ENCODE data around the gene COPB1.

COPB1 gene

DNA sequence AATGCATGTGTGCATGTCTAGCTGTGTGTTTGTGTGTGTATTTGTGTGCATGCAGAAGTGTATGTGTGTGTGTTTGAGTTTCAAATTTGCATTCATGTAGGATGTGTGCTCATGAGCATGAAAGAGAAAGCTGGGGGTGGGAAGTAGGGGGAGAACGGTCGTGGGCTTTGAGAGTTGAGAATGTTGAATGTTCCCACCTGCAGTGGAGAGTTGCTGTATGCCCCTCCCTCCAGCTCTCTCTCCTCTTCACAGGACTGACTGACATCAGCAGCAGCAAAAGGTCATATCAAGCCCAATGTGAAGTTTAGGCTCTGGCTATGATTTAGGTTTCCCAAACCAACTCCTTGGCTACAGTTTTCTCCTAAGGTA, 76.8 kb downstream of the COPB1 start:
- ATAC-seq (no peak), DNase-seq (ENCODE audit: low spot score in 2 of 2) (no peak)
- H3K4me1 Mint-ChIP-seq = peaks cover 9% of the 10 kb centered on the region
- no peaks in the 10 kb centered on the region for H3K9me3 Mint-ChIP-seq
- no peak overlapping the region for H3K27ac Mint-ChIP-seq
- no peaks in the 10 kb centered on the region for H3K36me3 Mint-ChIP-seq
- no peak overlapping the region for H3K4me3 Mint-ChIP-seq

DNA sequence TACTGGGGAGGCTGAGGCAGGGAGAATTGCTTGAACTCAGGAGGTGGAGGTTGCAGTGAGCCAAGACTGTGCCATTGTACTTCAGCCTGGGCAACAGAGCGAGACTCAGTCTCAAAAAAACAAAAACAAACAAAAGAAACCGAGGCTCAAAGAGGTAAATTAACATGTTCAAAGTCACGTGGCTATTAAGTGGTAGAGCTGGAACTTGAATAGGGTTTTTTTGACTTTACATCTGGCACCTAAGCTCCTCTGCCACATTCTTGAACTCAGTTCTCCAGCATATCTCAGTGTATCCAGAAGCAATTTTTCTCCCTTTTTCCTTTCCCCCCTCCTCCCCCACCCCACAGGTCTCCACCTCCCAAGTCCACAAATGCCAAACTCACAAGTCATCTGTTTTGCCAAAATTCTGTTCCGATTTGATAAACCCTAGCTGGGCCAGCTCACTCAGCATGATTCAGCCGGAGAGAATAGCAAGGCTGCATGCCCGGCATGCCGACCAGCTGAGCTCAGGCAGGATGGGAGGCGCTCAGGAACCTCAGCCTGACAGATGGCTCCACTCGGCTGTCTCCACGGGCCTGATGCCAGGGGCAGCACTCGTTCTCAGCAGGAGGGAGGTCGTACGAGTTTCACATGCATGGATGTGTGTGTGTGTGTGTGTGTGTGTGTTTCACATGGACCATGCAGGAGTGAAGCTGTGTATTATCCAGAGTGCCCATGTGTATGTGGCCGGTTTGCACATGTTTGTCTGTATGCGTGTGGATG, 77.4 kb downstream of the COPB1 start:
- H3K27ac Mint-ChIP-seq = no peak overlapping the region
- ATAC-seq (no peak), DNase-seq (ENCODE audit: low spot score in 2 of 2) (no peak)
- no peak overlapping the region for H3K4me3 Mint-ChIP-seq
- H3K36me3 Mint-ChIP-seq = no peaks in the 10 kb centered on the region
- H3K9me3 Mint-ChIP-seq = no peaks in the 10 kb centered on the region
- peaks cover 15% of the 10 kb centered on the region for H3K4me1 Mint-ChIP-seq

DNA sequence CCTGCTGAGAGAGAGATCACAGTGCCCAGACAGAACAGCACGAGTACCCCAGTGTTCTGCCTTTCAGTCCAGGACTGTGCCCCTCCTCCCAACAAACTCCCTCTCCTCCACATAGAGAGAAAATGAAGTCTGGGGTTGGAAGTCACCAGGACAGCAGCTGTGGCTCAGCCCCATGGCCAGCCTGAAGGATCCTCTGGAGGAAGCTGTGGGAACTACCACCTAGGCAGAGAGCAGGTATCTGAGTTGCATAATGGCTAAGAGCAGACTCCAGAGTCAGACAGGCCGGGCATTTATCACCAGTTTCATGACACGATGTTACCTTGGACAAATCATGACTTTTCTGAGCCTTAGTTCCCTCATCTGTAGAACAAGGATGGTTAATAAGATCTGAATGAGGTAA, 79.4 kb downstream of the COPB1 start:
- peaks cover 28% of the 10 kb centered on the region for H3K4me1 Mint-ChIP-seq
- H3K9me3 Mint-ChIP-seq = no peaks in the 10 kb centered on the region
- H3K36me3 Mint-ChIP-seq = peaks cover 2% of the 10 kb centered on the region
- H3K27ac Mint-ChIP-seq = no peak overlapping the region
- ATAC-seq (no peak), DNase-seq (ENCODE audit: low spot score in 2 of 2) (no peak)
- no peak overlapping the region for H3K4me3 Mint-ChIP-seq

DNA sequence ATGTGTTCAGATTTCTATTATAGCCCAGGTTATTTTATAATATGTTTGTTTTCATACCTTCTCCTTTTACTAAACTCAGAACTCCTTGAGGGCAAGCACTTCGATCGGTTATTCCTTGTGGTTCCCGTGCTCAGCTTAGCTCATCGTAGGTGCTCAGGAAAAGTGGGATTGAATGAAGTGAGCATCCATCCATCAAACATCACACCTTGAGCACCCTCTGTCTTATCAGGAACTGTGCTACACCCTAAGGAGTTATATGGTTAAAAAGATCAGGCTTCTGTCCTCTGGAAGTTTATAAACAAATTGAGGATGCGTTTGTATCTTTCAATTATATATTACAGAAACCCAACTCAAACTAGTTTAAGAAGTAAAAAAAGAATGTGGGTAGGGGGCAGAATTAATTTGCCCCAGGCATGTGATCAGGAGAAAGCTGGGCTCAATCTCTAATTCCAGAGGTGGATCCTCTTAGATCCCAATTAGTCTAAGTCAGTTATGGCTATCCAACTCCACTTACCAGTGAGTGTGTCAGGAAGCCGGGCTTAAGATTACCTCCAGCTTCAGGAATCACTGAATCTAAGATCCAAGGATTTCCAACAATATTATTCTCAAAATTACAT, 80.7 kb downstream of the COPB1 start:
- Mint-ChIP-seq H3K36me3 (peaks cover 6% of the 10 kb centered on the region), H3K4me1 (peaks cover 42% of the 10 kb centered on the region), H3K27ac (no peak overlapping the region), H3K4me3 (no peak overlapping the region), H3K9me3 (no peaks in the 10 kb centered on the region)
- no peak for DNase-seq (ENCODE audit: low spot score in 2 of 2)
- ATAC-seq = no peak

DNA sequence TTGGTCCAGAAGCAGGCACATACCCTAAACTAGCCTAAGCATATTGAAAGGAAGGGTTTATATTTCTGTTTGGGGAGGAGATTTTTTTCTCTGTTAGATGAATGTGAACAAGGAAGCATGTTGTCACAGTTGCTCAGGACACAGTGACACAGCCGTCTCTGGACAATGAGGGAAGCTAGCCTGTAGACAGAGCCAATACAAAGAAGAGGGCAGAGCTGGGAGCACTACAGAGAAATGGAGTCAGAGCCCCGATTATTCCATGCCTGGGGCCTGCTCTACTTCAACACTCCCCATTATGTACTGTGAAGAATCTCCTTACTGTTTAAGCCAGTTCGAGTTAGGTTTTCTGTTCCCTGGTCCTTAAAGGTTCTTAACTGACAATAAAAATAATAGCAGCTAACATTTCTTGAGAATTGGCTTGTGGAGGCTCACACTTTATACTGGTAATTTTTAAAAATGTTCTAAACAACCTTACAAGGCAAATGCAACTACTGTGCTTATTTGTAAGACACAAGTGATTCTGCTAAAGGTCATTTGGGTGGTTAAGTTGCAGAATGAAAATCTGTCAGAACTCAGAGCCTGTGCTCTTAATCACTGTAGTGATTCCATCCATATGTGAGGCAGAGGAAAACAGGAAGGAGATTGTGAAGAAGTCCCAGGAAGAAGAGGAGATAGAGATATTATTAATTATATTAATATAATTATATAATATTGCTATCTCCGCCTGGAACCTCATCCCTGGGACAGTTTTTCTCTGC, 81.8 kb downstream of the COPB1 start:
- ATAC-seq (no peak), DNase-seq (ENCODE audit: low spot score in 2 of 2) (no peak)
- Mint-ChIP-seq H3K36me3 (peaks cover 6% of the 10 kb centered on the region), H3K4me3 (no peak overlapping the region), H3K4me1 (peaks cover 53% of the 10 kb centered on the region), H3K27ac (no peak overlapping the region), H3K9me3 (no peaks in the 10 kb centered on the region)

DNA sequence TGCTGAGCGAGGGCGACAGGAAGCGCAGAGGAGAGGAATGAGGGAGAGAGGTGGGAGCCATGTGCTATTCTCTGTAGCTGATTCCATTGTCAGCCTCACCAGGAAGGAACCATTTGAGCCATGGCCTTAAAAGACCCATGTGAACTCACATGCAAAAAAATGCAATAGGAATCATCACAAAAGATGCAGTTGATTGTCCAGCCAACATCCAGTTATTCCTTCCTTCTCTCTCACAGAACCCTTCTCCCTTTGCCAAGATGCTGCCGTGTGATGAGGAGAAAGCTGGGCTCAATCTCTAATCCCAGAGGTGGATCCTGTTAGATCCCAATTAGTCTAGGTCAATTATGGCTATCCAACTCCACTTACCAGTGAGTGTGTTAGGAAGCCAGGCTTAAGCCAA, 82.4 kb downstream of the COPB1 start:
- Mint-ChIP-seq H3K9me3 (no peaks in the 10 kb centered on the region), H3K4me3 (no peak overlapping the region), H3K27ac (no peak overlapping the region), H3K4me1 (peaks cover 59% of the 10 kb centered on the region), H3K36me3 (peaks cover 6% of the 10 kb centered on the region)
- DNase-seq (ENCODE audit: low spot score in 2 of 2) = no peak
- no peak for ATAC-seq

DNA sequence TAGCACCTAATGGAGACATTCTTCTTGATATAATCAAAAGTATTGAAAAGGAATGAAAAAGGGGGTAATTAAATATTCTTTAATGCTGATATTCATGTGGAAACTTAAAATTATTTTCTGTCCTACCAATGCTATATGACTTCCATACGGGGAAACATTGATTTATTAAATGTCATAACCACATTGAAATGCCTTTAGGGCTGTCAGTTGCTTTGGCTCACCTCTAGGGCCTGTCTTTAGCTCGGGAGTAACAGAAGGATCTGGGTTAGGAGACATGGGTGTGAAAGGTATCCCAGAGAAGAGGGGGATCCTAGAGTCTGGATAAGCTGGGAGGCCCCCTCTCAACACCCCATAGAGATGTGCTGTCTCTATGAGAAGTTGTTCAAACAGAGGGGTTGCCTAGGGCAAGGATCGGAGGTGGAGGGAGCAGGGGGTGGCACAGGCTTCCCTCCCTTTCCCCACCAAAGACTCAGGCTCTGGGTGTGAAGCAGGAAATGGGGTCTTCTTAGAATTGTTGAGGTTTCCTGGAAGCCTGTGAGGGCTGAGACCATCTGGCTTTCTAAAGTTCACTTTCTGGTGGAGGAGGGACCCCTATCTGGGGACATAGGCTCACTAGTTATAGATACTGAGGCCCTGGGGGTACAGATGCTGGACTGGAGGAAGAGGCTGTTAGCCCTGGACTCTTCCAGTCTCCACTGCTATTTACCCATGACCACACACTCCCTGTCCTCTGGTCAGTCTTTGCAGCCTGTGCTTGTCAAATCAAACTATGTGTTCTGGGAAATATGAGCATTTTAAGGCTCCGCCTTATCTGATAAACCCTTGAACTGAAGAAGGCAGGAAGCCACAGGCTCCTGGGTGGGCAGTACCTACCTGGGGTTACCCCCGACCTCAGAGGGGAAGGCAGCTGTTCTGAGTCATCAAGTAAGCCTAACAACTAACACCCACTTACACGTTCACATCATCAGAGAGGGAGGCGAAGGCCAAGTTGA, 84.8 kb downstream of the COPB1 start:
- Mint-ChIP-seq H3K27ac (peak overlapping the region; percentile 93), H3K4me3 (peak overlapping the region; percentile 73), H3K36me3 (peaks cover 6% of the 10 kb centered on the region), H3K4me1 (peaks cover 82% of the 10 kb centered on the region), H3K9me3 (no peaks in the 10 kb centered on the region)
- ATAC-seq (peak; percentile 98), DNase-seq (ENCODE audit: low spot score in 2 of 2) (peak; percentile 53 to 88)

DNA sequence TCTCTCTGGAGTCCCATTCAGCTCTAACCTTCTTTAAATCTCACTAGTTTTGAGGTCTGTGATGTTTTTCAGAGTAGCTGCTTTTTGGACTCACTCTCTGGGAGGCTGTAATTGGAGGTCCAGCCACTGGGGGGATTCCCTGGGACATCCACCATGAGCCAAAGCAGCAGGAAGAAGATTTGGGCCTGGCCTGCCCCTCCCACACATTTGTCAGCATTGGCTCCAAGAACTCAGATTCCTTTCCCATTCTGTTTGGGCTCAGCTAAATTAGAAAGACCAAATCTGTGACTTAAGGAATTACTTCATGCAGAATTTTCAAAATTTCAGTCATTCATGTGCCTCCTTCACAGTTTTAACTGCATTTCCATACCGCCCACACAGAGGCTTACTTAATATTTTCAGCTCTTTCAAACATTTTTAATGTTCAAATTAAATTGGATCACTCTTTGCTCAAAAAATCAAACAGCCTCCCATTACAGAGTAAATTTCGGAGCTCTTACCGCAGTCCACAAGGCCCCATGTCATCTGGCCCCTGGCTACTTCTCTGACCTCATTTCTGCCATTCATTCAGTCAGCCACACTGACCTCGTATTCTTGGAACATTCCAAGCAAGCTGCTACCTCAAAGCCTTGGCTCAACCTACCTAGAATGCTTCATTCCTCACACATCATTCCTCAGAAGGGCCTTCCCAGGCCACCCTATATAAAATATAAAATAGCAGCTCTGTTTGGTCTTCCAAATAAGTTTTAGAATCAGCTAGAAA, 86.1 kb downstream of the COPB1 start:
- no peak for ATAC-seq
- Mint-ChIP-seq H3K27ac (no peak overlapping the region), H3K9me3 (no peaks in the 10 kb centered on the region), H3K4me1 (peaks cover 78% of the 10 kb centered on the region), H3K36me3 (peaks cover 6% of the 10 kb centered on the region), H3K4me3 (no peak overlapping the region)
- no peak for DNase-seq (ENCODE audit: low spot score in 2 of 2)

DNA sequence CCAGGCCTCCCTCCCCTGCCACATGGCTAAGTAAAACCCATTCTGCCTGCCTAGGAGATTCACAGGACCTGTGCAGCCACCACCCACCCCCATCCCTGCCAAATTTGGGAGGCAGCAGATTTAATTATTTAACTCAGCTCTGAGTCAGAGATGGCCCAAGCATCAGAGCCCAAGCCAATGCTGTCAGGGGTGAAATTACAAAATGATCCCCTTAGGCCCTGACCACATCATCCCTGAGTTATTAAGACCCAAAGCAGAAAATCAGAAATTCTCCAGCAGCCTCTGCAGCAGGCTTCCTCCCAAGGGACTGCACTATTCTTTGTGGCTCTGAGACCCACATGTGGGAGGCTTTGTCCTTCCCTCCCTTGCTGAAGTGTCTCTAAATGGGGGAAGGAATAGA, 87.8 kb downstream of the COPB1 start:
- ATAC-seq = no peak
- peaks cover 64% of the 10 kb centered on the region for H3K4me1 Mint-ChIP-seq
- H3K9me3 Mint-ChIP-seq = no peaks in the 10 kb centered on the region
- H3K36me3 Mint-ChIP-seq = peaks cover 6% of the 10 kb centered on the region
- H3K4me3 Mint-ChIP-seq = no peak overlapping the region
- no peak overlapping the region for H3K27ac Mint-ChIP-seq
- DNase-seq (ENCODE audit: low spot score in 2 of 2) = no peak

DNA sequence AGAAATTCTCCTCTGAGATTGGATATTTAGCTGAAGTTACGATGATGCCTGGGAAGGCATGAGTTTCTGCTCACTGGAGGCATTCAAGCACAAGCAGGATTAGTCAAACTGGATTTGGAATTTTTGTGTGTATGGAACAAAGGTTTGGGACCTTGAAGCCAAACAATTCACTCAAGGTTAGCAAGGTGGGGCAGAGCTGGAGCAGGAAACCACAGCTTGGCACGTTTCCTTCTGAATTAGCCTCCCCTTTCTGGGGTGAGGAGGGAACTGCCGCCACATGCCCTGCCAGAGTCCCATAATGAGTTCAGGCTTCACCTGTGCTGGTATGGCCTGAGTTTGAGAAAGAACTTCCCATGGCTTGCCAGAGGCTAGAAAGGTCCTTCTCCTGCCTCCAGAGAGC, 89.7 kb downstream of the COPB1 start:
- Mint-ChIP-seq H3K27ac (no peak overlapping the region), H3K9me3 (no peaks in the 10 kb centered on the region), H3K36me3 (peaks cover 1% of the 10 kb centered on the region), H3K4me1 (peaks cover 50% of the 10 kb centered on the region), H3K4me3 (no peak overlapping the region)
- DNase-seq (ENCODE audit: low spot score in 2 of 2) (no peak), ATAC-seq (no peak)

DNA sequence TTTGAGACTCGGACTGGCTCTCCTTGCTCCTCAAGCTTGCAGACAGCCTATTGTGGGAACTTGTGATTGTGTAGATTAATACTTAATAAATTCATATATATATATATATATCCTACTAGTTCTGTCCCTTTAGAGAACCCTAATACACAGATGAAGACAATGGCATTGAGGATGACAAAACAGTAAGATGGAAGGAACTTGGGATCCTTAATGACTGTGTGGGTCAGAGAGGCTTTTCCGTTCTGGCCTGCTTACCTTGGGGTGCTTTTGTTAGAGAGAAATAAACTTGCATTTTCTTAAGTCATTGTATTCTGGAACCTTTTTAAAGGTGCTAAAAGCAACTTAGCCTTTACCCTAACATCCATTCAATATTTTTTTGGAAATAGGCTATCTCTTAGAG, 91.0 kb downstream of the COPB1 start:
- Mint-ChIP-seq H3K9me3 (no peaks in the 10 kb centered on the region), H3K4me3 (no peak overlapping the region), H3K27ac (no peak overlapping the region), H3K36me3 (no peaks in the 10 kb centered on the region), H3K4me1 (peaks cover 38% of the 10 kb centered on the region)
- ATAC-seq = no peak
- DNase-seq (ENCODE audit: low spot score in 2 of 2) = no peak
